Type B pancreatic cell (in vitro differentiated cells): ENCODE results near the gene LIPC. TPM values are rescaled to one million over a fixed set of nuclear protein-coding genes. Genes with fewer than 3 reads are reported as not detected.

Experiments used
- DNase-seq: peaks from one replicate; pipeline ENCODE4 v3.0.0; 2021; ENCODE audit warnings: mixed read lengths; ENCODE audit not compliant: unreplicated experiment; ENCODE audit errors: extremely low spot score
- H3K27ac Mint-ChIP-seq: 2 replicates; pipeline ENCODE4 v1.8.0; 2021; ENCODE audit warnings: mild to moderate bottlenecking, mixed read lengths
- H3K27me3 Mint-ChIP-seq: 2 replicates; pipeline ENCODE4 v1.8.0; 2021; ENCODE audit warnings: mixed read lengths
- H3K36me3 Mint-ChIP-seq: 2 replicates; pipeline ENCODE4 v1.8.0; 2021; ENCODE audit warnings: mixed read lengths
- H3K4me1 Mint-ChIP-seq: one replicate; pipeline ENCODE4 v1.8.0; 2021; ENCODE audit warnings: mixed read lengths; ENCODE audit not compliant: unreplicated experiment
- H3K4me3 Mint-ChIP-seq: 2 replicates; pipeline ENCODE4 v1.8.0; 2021; ENCODE audit warnings: mild to moderate bottlenecking, mixed read lengths
- H3K9me3 Mint-ChIP-seq: 2 replicates; pipeline ENCODE4 v1.8.0; 2021; ENCODE audit warnings: mixed read lengths
- CTCF ChIP-seq: fragments of 200-600 bp; sonication (generic); conservative IDR thresholded peaks from 2 replicates; pipeline ENCODE4 v1.5.0; 2021; ENCODE audit warnings: antibody characterized with exemption, mild to moderate bottlenecking
- total RNA-seq: library from RNA; stranded (reverse); gene quantifications from 2 replicates; pipeline ENCODE4 v1.2.1, GENCODE V29; 2021; ENCODE audit warnings: low replicate concordance

LIPC gene
- total RNA-seq, 1 donor from 2014 or later = 10.9 TPM

- Mint-ChIP-seq H3K27me3 (no peaks in the 10 kb centered on the region), H3K9me3 (peaks cover 12% of the 10 kb centered on the region)
- DNase-seq = no peak
Measured at GRCh38 chr15:58564981-58565380, 133.2 kb downstream of the LIPC start.

GRCh38 chr15:58565619-58566018, 133.8 kb downstream of the LIPC start:
- no peak for DNase-seq
- Mint-ChIP-seq H3K36me3 (no peaks in the 10 kb centered on the region), H3K4me3 (no peak overlapping the region), H3K27me3 (no peaks in the 10 kb centered on the region), H3K27ac (no peak overlapping the region), H3K4me1 (peaks cover 16% of the 10 kb centered on the region), H3K9me3 (peaks cover 9% of the 10 kb centered on the region)
- peak; percentile 51 for TF ChIP-seq CTCF

More at GRCh38 chr15:58564981-58565380, 133.2 kb downstream of the LIPC start:
- H3K27ac Mint-ChIP-seq = no peak overlapping the region
- no peak for TF ChIP-seq CTCF
- no peaks in the 10 kb centered on the region for H3K36me3 Mint-ChIP-seq
- H3K4me1 Mint-ChIP-seq = peaks cover 21% of the 10 kb centered on the region
- H3K4me3 Mint-ChIP-seq = no peak overlapping the region

- H3K27ac Mint-ChIP-seq = no peak overlapping the region
- no peaks in the 10 kb centered on the region for H3K27me3 Mint-ChIP-seq
- H3K4me1 Mint-ChIP-seq = peaks cover 12% of the 10 kb centered on the region
- H3K36me3 Mint-ChIP-seq = no peaks in the 10 kb centered on the region
- no peak for TF ChIP-seq CTCF
- no peak for DNase-seq
- H3K9me3 Mint-ChIP-seq = peaks cover 9% of the 10 kb centered on the region
- no peak overlapping the region for H3K4me3 Mint-ChIP-seq
Measured at GRCh38 chr15:58566029-58566428, 134.2 kb downstream of the LIPC start.

GRCh38 chr15:58568157-58568571, 136.4 kb downstream of the LIPC start:
- Mint-ChIP-seq H3K9me3 (peaks cover 5% of the 10 kb centered on the region), H3K27ac (no peak overlapping the region), H3K4me3 (no peak overlapping the region), H3K27me3 (no peaks in the 10 kb centered on the region), H3K4me1 (peaks cover 16% of the 10 kb centered on the region), H3K36me3 (no peaks in the 10 kb centered on the region)
- no peak for TF ChIP-seq CTCF
- no peak for DNase-seq

GRCh38 chr15:58569455-58569854, 137.7 kb downstream of the LIPC start:
- TF ChIP-seq CTCF = no peak
- Mint-ChIP-seq H3K4me1 (peaks cover 16% of the 10 kb centered on the region), H3K4me3 (no peak overlapping the region), H3K9me3 (peaks cover 5% of the 10 kb centered on the region), H3K27ac (no peak overlapping the region), H3K36me3 (no peaks in the 10 kb centered on the region), H3K27me3 (no peaks in the 10 kb centered on the region)
- no peak for DNase-seq

- Mint-ChIP-seq H3K4me1 (peaks cover 21% of the 10 kb centered on the region), H3K27me3 (no peaks in the 10 kb centered on the region), H3K9me3 (peaks cover 9% of the 10 kb centered on the region), H3K4me3 (no peak overlapping the region), H3K36me3 (no peaks in the 10 kb centered on the region), H3K27ac (no peak overlapping the region)
- no peak for DNase-seq
- TF ChIP-seq CTCF = no peak
Measured at GRCh38 chr15:58571491-58571890, 139.7 kb downstream of the LIPC start.
